HG03457 (cell line): ENCODE results near the gene ACAP1.
"Not testable (repeated sequence)": the region's sequence is repeated elsewhere in the genome, so short reads cannot be mapped to it uniquely, and the experiment has no call there.

Experiments used
- ATAC-seq: cut with Tn5 transposase; IDR thresholded peaks from one replicate; pipeline ENCODE4 v1.9.1; 2021; ENCODE audit warnings: moderate number of reproducible peaks; ENCODE audit not compliant: unreplicated experiment

ACAP1 gene

GRCh38 chr17:7328009-7328408 lies 8.3 kb upstream of the ACAP1 start:
- ATAC-seq = no peak

GRCh38 chr17:7328840-7329373 lies 7.4 kb upstream of the ACAP1 start, which contains the start of gene NEURL4:
NEURL4 (minus strand) TSS chr17:7329335; CDS start chr17:7329312, 23 bp downstream.
- ATAC-seq = no peak

GRCh38 chr17:7329374-7329996 lies 6.8 kb upstream of the ACAP1 start:
- peak; percentile 47 for ATAC-seq

DNA sequence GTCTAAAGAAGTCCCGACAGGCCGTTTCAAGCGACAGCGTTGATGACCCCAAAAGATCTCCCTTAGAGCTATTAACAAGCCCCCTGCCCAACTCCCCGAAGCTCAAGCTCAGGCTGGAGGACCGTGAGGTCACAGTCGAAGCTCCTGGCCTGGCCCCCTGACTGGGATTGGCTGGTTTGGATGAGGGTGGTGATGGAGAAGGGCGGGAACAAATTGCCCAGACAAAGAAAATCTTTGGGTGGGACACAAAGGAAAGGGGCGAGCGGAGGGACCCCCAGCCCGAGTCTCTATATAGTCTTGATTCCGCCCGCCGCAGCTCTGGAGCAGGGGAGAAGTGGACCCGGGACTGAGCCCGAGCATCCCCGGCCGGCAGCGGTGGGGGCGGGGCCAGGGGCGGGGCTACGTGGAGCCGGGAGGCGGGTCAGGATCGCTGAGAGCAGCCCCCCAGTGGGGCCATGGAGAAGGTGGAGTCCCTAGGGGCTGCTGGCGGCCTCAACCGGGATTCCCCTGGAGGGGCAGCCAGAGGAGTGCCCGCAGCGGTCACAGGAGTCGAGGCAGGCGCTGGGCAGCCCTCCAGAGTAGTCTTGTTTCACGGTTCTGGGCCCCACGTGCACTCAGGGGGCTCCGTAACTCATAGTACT lies 6.2 kb upstream of the ACAP1 start:
- peak; percentile 36 for ATAC-seq

GRCh38 chr17:7330638-7331015 lies 5.7 kb upstream of the ACAP1 start:
- no peak for ATAC-seq

DNA sequence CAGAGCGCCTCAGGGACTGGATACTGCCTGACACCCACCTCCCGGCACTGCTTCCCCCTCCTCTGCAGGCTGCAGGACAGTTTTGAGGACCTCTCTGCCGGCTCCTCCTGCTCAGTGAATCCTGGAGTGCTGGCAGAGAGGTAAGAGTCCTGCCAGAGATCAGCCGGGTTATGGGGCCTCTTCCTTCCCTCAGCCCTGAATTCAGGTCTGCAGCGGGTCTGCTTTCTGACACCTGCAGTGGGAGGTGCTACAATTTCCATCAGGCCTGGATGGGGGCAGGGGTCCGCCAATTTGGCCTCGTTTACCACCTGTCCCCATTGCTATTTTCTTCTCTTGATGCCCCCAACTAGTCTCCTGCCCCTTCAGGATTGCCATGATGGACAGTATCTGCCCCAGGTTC lies 4.2 kb upstream of the ACAP1 start:
- no peak for ATAC-seq

DNA sequence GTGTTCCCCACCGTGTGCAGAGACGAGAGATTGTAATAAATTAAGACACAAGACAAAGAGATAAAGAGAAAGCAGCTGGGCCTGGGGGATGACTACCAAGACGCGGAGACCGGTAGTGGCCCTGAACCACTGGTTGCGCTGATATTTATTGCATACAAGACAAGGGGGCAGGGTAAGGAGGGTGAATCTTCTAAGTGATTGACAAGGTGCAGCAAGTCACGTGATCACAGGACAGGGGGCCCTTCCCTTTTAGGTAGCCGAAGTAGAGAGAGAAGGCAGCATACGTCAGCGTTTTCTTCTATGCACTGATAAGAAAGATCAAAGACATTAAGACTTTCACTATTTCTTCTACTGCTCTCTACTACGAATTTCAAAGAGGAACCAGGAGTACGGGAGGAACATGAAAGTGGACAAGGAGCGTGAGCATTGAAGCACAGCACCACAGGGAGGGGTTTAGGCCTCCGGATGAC lies 3.7 kb upstream of the ACAP1 start:
- ATAC-seq = not testable (repeated sequence)

DNA sequence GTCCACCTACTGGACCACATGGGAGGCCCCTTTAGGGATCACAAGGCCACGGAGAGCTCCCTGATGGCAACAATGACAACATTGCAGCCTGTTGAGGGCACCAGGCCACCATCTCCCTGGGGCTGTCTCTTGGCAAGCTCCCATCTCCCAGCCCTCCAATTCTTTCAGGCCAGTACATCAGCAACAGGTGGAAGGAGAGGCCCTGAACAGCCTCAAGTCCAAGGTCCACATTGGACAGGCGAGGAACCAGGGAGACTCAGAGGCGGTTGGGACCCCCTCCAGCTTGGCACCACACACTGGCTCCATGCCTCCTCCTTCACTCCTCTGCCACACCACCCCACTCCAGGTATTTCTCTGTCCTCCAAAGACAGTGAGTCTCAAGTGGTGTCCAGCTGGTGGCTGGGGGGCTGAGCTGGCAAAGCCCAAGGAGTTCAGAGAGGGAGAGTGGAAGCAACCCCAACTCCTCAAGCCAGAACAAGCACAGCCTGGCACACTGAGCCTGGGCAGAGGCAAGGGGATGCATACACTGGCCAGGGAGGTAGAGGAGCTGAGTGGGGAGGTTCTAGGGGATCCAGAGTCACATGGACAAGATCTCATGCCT lies 1.3 kb upstream of the ACAP1 start:
- no peak for ATAC-seq

- not testable (repeated sequence) for ATAC-seq
Measured at GRCh38 chr17:7335765-7336164, 564 bp upstream of the ACAP1 start.

DNA sequence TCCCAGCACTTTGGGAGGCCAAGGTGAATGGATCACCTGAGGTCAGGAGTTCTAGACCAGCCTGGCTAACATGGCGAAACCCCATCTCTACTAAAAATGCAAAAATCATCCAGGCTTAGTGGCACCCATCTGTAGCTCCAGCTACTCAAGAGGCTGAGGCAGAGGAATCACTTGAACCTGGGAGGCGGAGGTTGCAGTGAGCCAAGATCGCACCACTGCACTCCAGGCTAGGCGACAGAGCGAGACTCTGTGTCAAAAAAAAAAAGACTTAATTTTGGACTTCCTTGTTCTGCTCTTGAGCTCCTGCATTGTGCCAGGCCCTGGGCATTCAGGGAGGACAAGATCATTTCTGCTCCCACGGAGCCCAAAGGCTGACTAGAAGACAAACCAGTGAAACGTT lies 1.3 kb downstream of the ACAP1 start:
- not testable (repeated sequence) for ATAC-seq

DNA sequence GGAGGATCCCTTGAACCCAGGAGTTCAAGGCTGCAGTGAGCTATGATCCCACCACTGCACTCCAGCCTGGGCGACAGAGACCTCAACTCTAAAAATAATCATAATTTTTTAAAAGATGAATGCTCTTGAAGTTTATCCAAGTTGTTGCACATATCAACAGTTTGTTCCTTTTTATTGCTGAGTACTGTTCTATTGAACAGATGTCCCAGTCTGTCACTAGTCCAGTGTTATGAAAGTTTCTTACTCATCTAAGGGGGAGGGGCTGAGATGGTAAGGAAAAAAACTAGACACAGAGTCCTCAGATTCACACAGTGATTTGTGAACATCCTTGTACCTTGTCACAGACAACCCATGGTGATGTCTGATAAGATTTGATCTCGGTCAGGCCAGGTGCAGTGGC lies 3.9 kb downstream of the ACAP1 start:
- ATAC-seq = no peak

- ATAC-seq = no peak
Measured at GRCh38 chr17:7341842-7342241, 5.5 kb downstream of the ACAP1 start.

GRCh38 chr17:7343250-7343649 lies 6.9 kb downstream of the ACAP1 start:
- ATAC-seq = no peak

GRCh38 chr17:7346761-7347614 lies 10.7 kb downstream of the ACAP1 start:
- no peak for ATAC-seq

DNA sequence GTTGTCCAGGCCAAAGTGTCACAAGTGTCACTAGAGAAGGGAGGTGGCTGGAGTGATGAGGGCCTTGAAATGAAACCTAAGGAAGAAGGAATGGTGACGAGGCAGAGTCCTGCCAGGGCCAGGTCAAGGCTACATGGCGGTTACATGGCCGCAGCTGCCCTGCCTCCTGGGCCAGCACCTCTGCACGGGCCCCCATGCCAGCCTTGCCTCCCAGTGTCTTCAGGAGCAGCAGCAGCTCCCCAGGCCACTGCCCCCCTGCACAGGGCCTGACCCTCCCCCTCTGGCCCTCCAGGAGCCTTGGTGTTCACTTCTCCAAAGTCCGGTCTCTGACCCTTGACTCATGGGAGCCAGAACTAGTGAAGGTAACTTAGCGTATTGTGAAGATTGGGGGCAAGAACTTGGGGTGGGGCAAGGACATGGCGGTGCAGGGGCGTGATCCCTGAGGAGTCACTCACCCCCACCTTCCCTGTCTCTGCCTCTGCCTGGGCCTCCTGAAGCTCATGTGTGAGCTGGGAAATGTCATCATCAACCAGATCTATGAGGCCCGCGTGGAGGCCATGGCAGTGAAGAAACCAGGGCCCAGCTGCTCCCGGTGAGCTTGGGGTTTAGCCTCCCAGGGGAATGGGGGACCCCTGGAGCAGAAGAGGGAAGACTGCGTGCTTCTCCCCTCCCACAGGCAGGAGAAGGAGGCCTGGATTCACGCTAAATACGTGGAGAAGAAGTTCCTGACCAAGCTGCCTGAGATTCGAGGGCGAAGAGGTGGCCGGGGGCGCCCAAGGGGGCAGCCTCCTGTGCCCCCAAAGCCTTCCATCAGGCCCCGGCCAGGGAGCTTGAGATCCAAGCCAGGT lies 11.5 kb downstream of the ACAP1 start:
- ATAC-seq = no peak

DNA sequence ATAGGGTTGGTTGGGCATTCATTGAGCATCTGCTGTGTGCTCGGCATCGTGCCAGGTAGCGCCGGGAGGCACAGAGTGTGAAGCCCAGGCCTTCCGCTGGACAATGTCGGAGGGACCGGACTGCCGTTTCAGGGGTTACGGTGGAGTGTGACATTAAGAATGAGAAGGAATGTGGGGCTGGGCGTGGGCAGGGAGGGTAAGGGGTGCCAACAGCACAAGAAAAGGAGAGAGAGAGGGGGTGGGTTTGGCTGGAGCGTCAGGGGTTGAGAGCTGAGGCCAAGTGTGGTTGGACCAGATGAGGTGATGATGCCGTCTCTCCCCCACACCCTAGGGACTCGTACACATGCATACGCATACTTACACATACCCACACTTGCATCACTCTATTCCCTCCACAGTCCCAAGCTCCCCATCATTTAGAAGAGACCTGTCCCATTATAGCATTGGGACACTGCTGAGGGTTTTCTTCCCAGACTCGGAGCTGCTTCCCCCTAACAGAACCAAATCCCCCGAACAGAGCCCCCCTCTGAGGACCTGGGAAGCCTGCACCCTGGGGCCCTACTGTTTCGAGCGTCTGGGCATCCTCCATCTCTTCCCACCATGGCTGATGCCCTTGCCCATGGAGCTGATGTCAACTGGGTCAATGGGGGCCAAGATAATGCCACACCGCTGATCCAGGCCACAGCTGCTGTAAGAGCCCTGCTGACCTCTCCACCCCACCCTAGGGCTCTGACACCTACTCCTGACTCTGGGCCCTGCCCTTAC lies 12.3 kb downstream of the ACAP1 start:
- no peak for ATAC-seq

DNA sequence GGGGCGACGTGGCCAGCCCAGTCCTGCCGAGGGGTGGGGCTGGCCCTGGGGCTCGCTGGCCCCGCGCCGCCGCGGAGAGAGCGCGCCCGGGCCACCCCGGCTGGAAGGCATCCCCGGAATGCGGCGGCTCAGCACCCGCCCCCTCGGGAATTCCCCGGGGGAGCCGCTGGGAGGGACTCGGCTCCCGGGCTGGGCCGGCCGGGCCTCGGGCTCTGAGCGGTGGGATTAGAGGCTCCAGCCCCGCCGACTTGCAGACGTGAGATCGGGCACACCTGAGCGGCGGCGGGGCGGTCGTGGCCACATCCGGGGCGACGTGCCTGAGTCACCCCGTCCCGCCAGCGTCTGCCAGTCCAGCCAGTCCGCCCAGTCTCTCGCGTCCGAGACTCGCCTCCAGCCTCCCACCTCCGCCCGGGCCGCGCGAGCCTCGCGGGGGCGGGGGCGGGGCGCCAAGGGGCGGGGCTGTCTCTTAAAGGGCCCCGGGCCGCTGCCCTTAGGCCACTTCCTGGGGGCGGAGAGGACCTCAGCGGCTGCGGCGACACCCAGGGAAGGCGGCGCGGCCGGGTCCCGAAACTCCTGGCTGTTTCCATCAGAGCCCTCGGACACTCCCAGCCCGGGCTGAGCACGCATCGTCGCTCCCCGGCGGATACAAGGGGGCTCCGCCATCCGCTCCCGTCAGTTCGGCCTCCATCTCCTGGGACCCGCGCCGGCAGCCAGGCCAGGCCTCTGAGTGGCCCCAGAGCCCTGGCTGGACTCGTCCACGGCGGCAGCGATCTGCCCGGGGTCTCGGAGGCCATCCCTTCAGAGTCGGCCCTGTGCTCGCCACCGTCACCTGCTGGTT lies 15.6 kb downstream of the ACAP1 start, which contains the start of gene KCTD11:
KCTD11 (plus strand) TSS at position 498 of the 838 bp plus-strand sequence.
- no peak for ATAC-seq

- ATAC-seq = no peak
Measured at GRCh38 chr17:7352503-7352889, 16.2 kb downstream of the ACAP1 start.
